ENCODE results near the gene LGR6.

- TF ChIP-seq CTCF (conservative IDR thresholded peaks at IDR 0.05; ENCODE audit: low read depth in 2 of 2) (no peak), EZH2phosphoT487 (IDR thresholded peaks at IDR 0.05; ENCODE audit: unreplicated experiment) (no peak), POLR2AphosphoS5 (IDR thresholded peaks at IDR 0.05; ENCODE audit: low read depth) (no peak)
Observed at GRCh38 chr1:202217516-202217915, 23.9 kb downstream of the LGR6 start.

All from GM23338 (cell line).